H1 (cell line): ENCODE data around the gene PPP1R12B.

Source experiments
- ATF3 ChIP-seq: IDR thresholded peaks from 2 replicates; pipeline ENCODE4 v1.6.1; 2011; ENCODE audit warnings: low read depth, mild to moderate bottlenecking, low read length; ENCODE audit not compliant: insufficient read depth
- BRCA1 ChIP-seq: IDR thresholded peaks from 2 replicates; pipeline ENCODE4 v1.6.1; 2012; ENCODE audit warnings: low read depth, low read length, improper control_type of control experiment
- CBX5 ChIP-seq: fragments of 300-800, 300-1000 bp; sonication (generic); IDR thresholded peaks from 2 replicates; pipeline ENCODE4 v1.7.1; 2016; ENCODE audit warnings: antibody characterized with exemption, low read length, low read depth
- CTCF ChIP-seq, 3 experiments: IDR thresholded peaks; 1 replicate in 2 of 3; 2 replicates in 1 of 3; pipeline versions ENCODE4 v1.5.1 to v1.6.1; 2011; ENCODE audit warnings: low read length in 3 of 3, mild to moderate bottlenecking in 3 of 3, inconsistent platforms in 2 of 3, low read depth in 1 of 3, moderate library complexity in 1 of 3; ENCODE audit not compliant: insufficient read depth in 1 of 3; ENCODE audit errors: control extremely low read depth in 1 of 3
- E2F6 ChIP-seq: IDR thresholded peaks from 2 replicates; pipeline ENCODE4 v1.6.1; 2012; ENCODE audit warnings: inconsistent platforms
- EGR1 ChIP-seq: IDR thresholded peaks from 2 replicates; pipeline ENCODE4 v1.6.1; 2011; ENCODE audit warnings: low read depth, low read length, borderline replicate concordance
- EP300 ChIP-seq, 2 experiments: IDR thresholded peaks; 1 replicate in 1 of 2; 2 replicates in 1 of 2; pipeline ENCODE4 v1.6.1; 2011 to 2012; ENCODE audit warnings: low read depth in 2 of 2, low read length in 2 of 2, mild to moderate bottlenecking in 2 of 2, borderline replicate concordance in 1 of 2, inconsistent platforms in 1 of 2, moderate library complexity in 1 of 2
- EZH2 ChIP-seq: fragments of 200-600 bp; sonication (generic); IDR thresholded peaks from 2 replicates; pipeline ENCODE4 v1.7.1; 2012; ENCODE audit warnings: low read depth, mild to moderate bottlenecking, moderate library complexity, low read length, inconsistent platforms; ENCODE audit not compliant: severe bottlenecking
- GABPA ChIP-seq: IDR thresholded peaks from 2 replicates; pipeline ENCODE4 v1.6.1; 2011; ENCODE audit warnings: mild to moderate bottlenecking, low read length, moderate library complexity, borderline replicate concordance; ENCODE audit not compliant: insufficient read depth
- JUN ChIP-seq: IDR thresholded peaks from 2 replicates; pipeline ENCODE4 v1.6.1; 2011; ENCODE audit warnings: low read depth, mild to moderate bottlenecking, improper control_type of control experiment, low read length
- JUND ChIP-seq: IDR thresholded peaks from 2 replicates; pipeline ENCODE4 v1.6.1; 2011; ENCODE audit warnings: mild to moderate bottlenecking, improper control_type of control experiment, low read length
- POLR2A ChIP-seq, 2 experiments: IDR thresholded peaks; 1 replicate in 1 of 2; 2 replicates in 1 of 2; pipeline ENCODE4 v1.6.1; 2011; ENCODE audit warnings: low read depth in 2 of 2, low read length in 2 of 2, mild to moderate bottlenecking in 2 of 2; ENCODE audit errors: control extremely low read depth in 1 of 2
- RAD21 ChIP-seq, 2 experiments: IDR thresholded peaks in 1 of 2; conservative IDR thresholded peaks in 1 of 2; 2 replicates each; pipeline ENCODE4 v1.6.1; 2011; ENCODE audit warnings: low read depth in 2 of 2, low read length in 2 of 2, improper control_type of control experiment in 1 of 2, inconsistent platforms in 1 of 2, mild to moderate bottlenecking in 1 of 2, moderate library complexity in 1 of 2
- RNF2 ChIP-seq: fragments of 200-900, 300-1000 bp; sonication (generic); IDR thresholded peaks from 2 replicates; pipeline ENCODE4 v1.7.1; 2016; ENCODE audit warnings: borderline replicate concordance, low read depth, mild to moderate bottlenecking, antibody characterized with exemption, low read length; ENCODE audit not compliant: poor library complexity, severe bottlenecking; ENCODE audit errors: missing control alignments

DNA sequence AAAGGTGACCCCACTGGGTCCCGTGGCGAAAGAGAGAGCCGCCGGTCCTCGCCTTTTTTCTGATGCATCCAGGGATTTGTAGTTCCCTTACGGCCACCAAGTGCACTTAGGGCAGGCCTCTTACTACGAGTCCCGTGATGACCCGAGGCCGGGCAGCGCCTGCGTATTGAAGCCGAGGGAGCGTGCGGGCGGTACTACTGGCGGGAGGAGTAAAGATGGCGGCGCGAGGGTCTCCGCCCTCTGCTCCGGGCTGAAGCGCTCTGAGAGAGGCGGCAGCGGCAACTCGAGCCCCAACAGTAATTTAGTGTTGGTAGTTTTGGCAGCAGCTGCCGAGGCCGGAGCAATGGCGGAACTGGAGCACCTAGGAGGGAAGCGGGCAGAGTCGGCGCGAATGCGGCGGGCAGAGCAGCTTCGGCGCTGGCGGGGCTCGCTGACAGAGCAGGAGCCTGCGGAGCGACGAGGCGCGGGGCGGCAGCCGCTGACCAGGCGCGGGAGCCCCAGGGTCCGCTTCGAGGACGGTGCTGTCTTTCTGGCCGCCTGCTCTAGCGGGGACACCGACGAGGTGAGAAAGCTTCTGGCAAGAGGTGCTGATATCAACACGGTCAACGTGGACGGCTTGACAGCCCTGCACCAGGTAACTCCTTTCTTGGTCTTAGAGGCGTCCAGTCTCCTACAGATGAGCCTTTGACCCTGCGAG, at the start of gene PPP1R12B:
- TF ChIP-seq POLR2A (IDR thresholded peaks at IDR 0.05; ENCODE audit: control extremely low read depth in 1 of 2, low read depth in 2 of 2, low read length in 2 of 2), result peak in 1 of 2 experiments; percentile 72; a peak in 2 of 3 replicates
- no peak for TF ChIP-seq CTCF (IDR thresholded peaks at IDR 0.05; ENCODE audit: control extremely low read depth in 1 of 3, insufficient read depth in 1 of 3, low read depth in 1 of 3, low read length in 3 of 3)
- 0 out of 2 replicates have a peak, but pooled peaks have one; percentile 62 for TF ChIP-seq ATF3
- TF ChIP-seq EP300 (IDR thresholded peaks at IDR 0.05; ENCODE audit: borderline replicate concordance in 1 of 2, low read depth in 2 of 2, low read length in 2 of 2), result no peak; a peak in 1 of 3 replicates
- TF ChIP-seq RNF2, result no peak
- no peak for TF ChIP-seq EZH2
- no peak for TF ChIP-seq RAD21 (IDR thresholded peaks at IDR 0.05 in 1 of 2, conservative IDR thresholded peaks at IDR 0.05 in 1 of 2; ENCODE audit: low read depth in 2 of 2, low read length in 2 of 2)
- TF ChIP-seq E2F6, result peak; percentile 75
- TF ChIP-seq CBX5, result no peak
- no peak for TF ChIP-seq JUND
- TF ChIP-seq GABPA, result no peak
- TF ChIP-seq BRCA1, result no peak
- TF ChIP-seq EGR1, result 0 out of 2 replicates have a peak, but pooled peaks have one; percentile 21
- TF ChIP-seq JUN, result no peak
